Suprapubic skin (tissue), 4 donors: ENCODE data around the gene RHBDF1. TPM values are rescaled to one million over a fixed set of nuclear protein-coding genes. Genes with fewer than 3 reads are reported as not detected.
"Not testable (repeated sequence)": the region's sequence is repeated elsewhere in the genome, so short reads cannot be mapped to it uniquely, and the experiment has no call there.

Experiments used
- DNase-seq, 2 donors: peaks; one replicate each; pipeline ENCODE4 v3.0.0-alpha.2; 2019; ENCODE audit warnings: low spot score in 2 of 2
- H3K27ac ChIP-seq: fragments of 200-600 bp; sonication (generic); one replicate; pipeline ENCODE4 v1.5.1; 2019
- H3K27me3 ChIP-seq: fragments of 200-600 bp; sonication (generic); one replicate; pipeline ENCODE4 v1.5.1; 2019
- H3K36me3 ChIP-seq: fragments of 200-600 bp; sonication (generic); one replicate; pipeline ENCODE4 v1.5.1; 2019
- H3K4me1 ChIP-seq: fragments of 200-600 bp; sonication (generic); one replicate; pipeline ENCODE4 v1.5.1; 2019
- H3K4me3 ChIP-seq: fragments of 200-600 bp; sonication (generic); one replicate; pipeline ENCODE4 v1.5.1; 2019; ENCODE audit warnings: mild to moderate bottlenecking
- H3K9me3 ChIP-seq: fragments of 200-600 bp; sonication (generic); one replicate; pipeline ENCODE4 v1.5.1; 2019
- CTCF ChIP-seq, 2 donors: fragments of 200-600 bp in 1 of 2; fragments of 450-650 bp in 1 of 2; sonication (generic) in 1 of 2; IDR thresholded peaks; one replicate each; pipeline ENCODE4 v1.5.1; 2016 to 2019; ENCODE audit warnings: antibody characterized with exemption in 2 of 2, mild to moderate bottlenecking in 1 of 2, moderate library complexity in 1 of 2
- EP300 ChIP-seq: sonication (generic); formaldehyde crosslinking; IDR thresholded peaks from one replicate; pipeline ENCODE4 v1.6.1; 2017; ENCODE audit warnings: antibody characterized with exemption
- POLR2A ChIP-seq, 2 donors: fragments of 450-650 bp; IDR thresholded peaks; one replicate each; pipeline ENCODE4 v1.6.1; 2017; ENCODE audit warnings: antibody characterized with exemption in 2 of 2, mild to moderate bottlenecking in 2 of 2, moderate library complexity in 2 of 2
- WGBS: methylation state at CpG from one replicate; pipeline ENCODE4 v1.1.5; 2018; 5-methylcytosine and 5-hydroxymethylcytosine counted together
- total RNA-seq, 4 donors: library from RNA; depleted of rRNA; stranded (reverse); fragments of >200 nt; gene quantifications; one replicate each; pipeline ENCODE4 v1.1.0, GENCODE V29; 2016

Gene RHBDF1
- total RNA-seq, 4 donors from 2014 or later, result 32.1 to 107 (median 41.2) TPM

- H3K27me3 ChIP-seq, result no peaks in the 10 kb centered on the region
- no peaks in the 10 kb centered on the region for H3K9me3 ChIP-seq
- H3K36me3 ChIP-seq, result no peaks in the 10 kb centered on the region
- no peak overlapping the region for H3K27ac ChIP-seq
- no peak for DNase-seq
- 87% methylated on average over 8 of the region's 21 CpGs for WGBS
- no peak overlapping the region for H3K4me3 ChIP-seq
- TF ChIP-seq EP300 (no peak), POLR2A (IDR thresholded peaks at IDR 0.05) (no peak)
- H3K4me1 ChIP-seq, result no peaks in the 10 kb centered on the region
These were observed 38.4 kb downstream of the RHBDF1 start for GRCh38 chr16:33877-34647.

- H3K9me3 ChIP-seq, H3K4me1 ChIP-seq, DNase-seq, H3K27me3 ChIP-seq, H3K4me3 ChIP-seq, H3K36me3 ChIP-seq, H3K27ac ChIP-seq: not testable (repeated sequence)
- 92% methylated on average over 2 of the region's 8 CpGs for WGBS
These were observed 39.1 kb downstream of the RHBDF1 start for GRCh38 chr16:33154-33876.

- 60% methylated on average over 1 of the region's 7 CpGs for WGBS
These were observed 41.8 kb downstream of the RHBDF1 start for GRCh38 chr16:30627-31026.

GRCh38 chr16:25926-26348 is 46.5 kb downstream of the RHBDF1 start:
- H3K4me1 ChIP-seq, H3K27me3 ChIP-seq, H3K27ac ChIP-seq, H3K36me3 ChIP-seq, DNase-seq, H3K9me3 ChIP-seq, H3K4me3 ChIP-seq: not testable (repeated sequence)
- WGBS, result no CpG with 5 or more reads among the region's 5 CpGs

More at GRCh38 chr16:30627-31026, 41.8 kb downstream of the RHBDF1 start:
- H3K27ac ChIP-seq, H3K36me3 ChIP-seq, H3K4me3 ChIP-seq, H3K4me1 ChIP-seq, H3K9me3 ChIP-seq, DNase-seq, H3K27me3 ChIP-seq: not testable (repeated sequence)

GRCh38 chr16:24151-24550 is 48.3 kb downstream of the RHBDF1 start:
- not testable (repeated sequence) for H3K4me3 ChIP-seq, H3K27ac ChIP-seq, H3K9me3 ChIP-seq, H3K27me3 ChIP-seq, DNase-seq, H3K4me1 ChIP-seq, H3K36me3 ChIP-seq
- 94% methylated on average over 11 of the region's 22 CpGs for WGBS

- H3K9me3 ChIP-seq, H3K27ac ChIP-seq, H3K27me3 ChIP-seq, H3K36me3 ChIP-seq, H3K4me3 ChIP-seq, H3K4me1 ChIP-seq, DNase-seq: not testable (repeated sequence)
- whole genome bisulfite sequencing, result 92% methylated on average over 11 of the region's 12 CpGs
These were observed 51.5 kb downstream of the RHBDF1 start for GRCh38 chr16:20886-21285.

- not testable (repeated sequence) for H3K4me1 ChIP-seq
These were observed 55.2 kb downstream of the RHBDF1 start for GRCh38 chr16:17062-17765.

GRCh38 chr16:10772-11171 is 61.7 kb downstream of the RHBDF1 start:
- H3K9me3 ChIP-seq, H3K4me3 ChIP-seq, H3K4me1 ChIP-seq, H3K27me3 ChIP-seq, H3K36me3 ChIP-seq, H3K27ac ChIP-seq: not testable (repeated sequence)
- peak; percentile 98 to 99 for DNase-seq
- WGBS, result no CpG with 5 or more reads among the region's 27 CpGs
- peak; percentile 5 to 46 for TF ChIP-seq CTCF (IDR thresholded peaks at IDR 0.05)

More at GRCh38 chr16:17062-17765, 55.2 kb downstream of the RHBDF1 start:
- H3K36me3 ChIP-seq, H3K9me3 ChIP-seq, H3K4me3 ChIP-seq, DNase-seq, H3K27me3 ChIP-seq, H3K27ac ChIP-seq: not testable (repeated sequence)
- 90% methylated on average over 9 of the region's 20 CpGs for WGBS
